Vagina (tissue), 2 donors: ENCODE measurements around the gene NALCN.

Source experiments
- POLR2A ChIP-seq, 2 donors: fragments of 450-650 bp; IDR thresholded peaks; one replicate each; pipeline ENCODE4 v1.6.1; 2017; ENCODE audit warnings: antibody characterized with exemption in 2 of 2, mild to moderate bottlenecking in 2 of 2, moderate library complexity in 2 of 2
- POLR2AphosphoS5 ChIP-seq, 2 donors: sonication (generic); formaldehyde crosslinking; IDR thresholded peaks; one replicate each; pipeline ENCODE4 v1.9.0; 2017; ENCODE audit warnings: antibody characterized with exemption in 2 of 2, mild to moderate bottlenecking in 2 of 2, low read depth in 1 of 2; ENCODE audit not compliant: insufficient read depth in 1 of 2
- TF ChIP-seq, protein P1 (sequence below), 3 experiments: fragments of 450-650 bp in 2 of 3; fragments of 200-600 bp in 1 of 3; sonication (generic) in 1 of 3; IDR thresholded peaks; one replicate each; pipeline ENCODE4 v1.5.1; 2017 to 2019; ENCODE audit warnings: antibody characterized with exemption in 3 of 3, mild to moderate bottlenecking in 2 of 3, moderate library complexity in 2 of 3

DNA sequence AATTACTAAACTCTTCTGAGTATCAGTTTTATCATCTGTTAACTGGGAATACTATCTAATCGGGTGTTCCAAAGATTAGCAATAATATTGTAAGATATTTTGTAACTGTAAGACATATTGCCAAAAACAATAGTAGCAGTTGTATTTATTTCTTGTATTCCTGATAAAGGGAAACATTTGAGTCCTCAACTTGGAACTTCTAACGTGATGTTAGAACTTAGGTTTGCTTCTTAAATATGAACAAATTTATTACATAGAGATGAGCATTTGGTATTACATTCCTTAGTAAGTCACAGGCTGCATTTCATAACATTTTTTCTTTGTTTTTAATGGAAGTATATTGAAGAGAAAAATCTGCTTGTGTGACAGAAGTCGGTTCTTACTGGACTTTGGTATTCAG, 225.3 kb downstream of the NALCN start:
- TF ChIP-seq, protein P1, sequence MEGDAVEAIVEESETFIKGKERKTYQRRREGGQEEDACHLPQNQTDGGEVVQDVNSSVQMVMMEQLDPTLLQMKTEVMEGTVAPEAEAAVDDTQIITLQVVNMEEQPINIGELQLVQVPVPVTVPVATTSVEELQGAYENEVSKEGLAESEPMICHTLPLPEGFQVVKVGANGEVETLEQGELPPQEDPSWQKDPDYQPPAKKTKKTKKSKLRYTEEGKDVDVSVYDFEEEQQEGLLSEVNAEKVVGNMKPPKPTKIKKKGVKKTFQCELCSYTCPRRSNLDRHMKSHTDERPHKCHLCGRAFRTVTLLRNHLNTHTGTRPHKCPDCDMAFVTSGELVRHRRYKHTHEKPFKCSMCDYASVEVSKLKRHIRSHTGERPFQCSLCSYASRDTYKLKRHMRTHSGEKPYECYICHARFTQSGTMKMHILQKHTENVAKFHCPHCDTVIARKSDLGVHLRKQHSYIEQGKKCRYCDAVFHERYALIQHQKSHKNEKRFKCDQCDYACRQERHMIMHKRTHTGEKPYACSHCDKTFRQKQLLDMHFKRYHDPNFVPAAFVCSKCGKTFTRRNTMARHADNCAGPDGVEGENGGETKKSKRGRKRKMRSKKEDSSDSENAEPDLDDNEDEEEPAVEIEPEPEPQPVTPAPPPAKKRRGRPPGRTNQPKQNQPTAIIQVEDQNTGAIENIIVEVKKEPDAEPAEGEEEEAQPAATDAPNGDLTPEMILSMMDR (IDR thresholded peaks at IDR 0.05) = no peak
- TF ChIP-seq POLR2A (IDR thresholded peaks at IDR 0.05) (no peak), POLR2AphosphoS5 (IDR thresholded peaks at IDR 0.05; ENCODE audit: insufficient read depth in 1 of 2, low read depth in 1 of 2) (no peak)
